Mesendoderm (in vitro differentiated cells): Measurements from ENCODE around the gene FGF3.

Experiments used
- DNase-seq: peaks from one replicate; pipeline ENCODE4 v3.0.0; 2013
- H2AK5ac ChIP-seq: 2 replicates; pipeline ENCODE4 v1.6.1; 2013; ENCODE audit warnings: low read length, inconsistent platforms
- H2BK120ac ChIP-seq: 2 replicates; pipeline ENCODE4 v1.6.1; 2013; ENCODE audit warnings: low read depth, mild to moderate bottlenecking, low read length, moderate library complexity, mixed read lengths
- H2BK15ac ChIP-seq: replicated peaks from 2 replicates; pipeline ENCODE4 v1.6.1; 2013; ENCODE audit warnings: low read depth, mild to moderate bottlenecking, moderate library complexity
- H2BK5ac ChIP-seq: 2 replicates; pipeline ENCODE4 v1.6.1; 2013; ENCODE audit warnings: low read length, inconsistent platforms
- H3K18ac ChIP-seq: 2 replicates; pipeline ENCODE4 v1.6.1; 2013; ENCODE audit warnings: mild to moderate bottlenecking, low read length, mixed read lengths
- H3K23ac ChIP-seq: one replicate; pipeline ENCODE4 v1.6.1; 2013; ENCODE audit warnings: low read length
- H3K27ac ChIP-seq: 2 replicates; pipeline ENCODE4 v1.5.1; 2013; ENCODE audit warnings: low read depth, mild to moderate bottlenecking, inconsistent platforms, low read length, moderate library complexity
- H3K27me3 ChIP-seq: 2 replicates; pipeline ENCODE4 v1.6.1; 2013; ENCODE audit warnings: low read length, control low read depth, mild to moderate bottlenecking, inconsistent platforms; ENCODE audit not compliant: insufficient read depth, poor library complexity
- H3K36me3 ChIP-seq: 2 replicates; pipeline ENCODE4 v1.6.1; 2013; ENCODE audit warnings: low read length, inconsistent platforms; ENCODE audit not compliant: control insufficient read depth, insufficient read depth
- H3K4ac ChIP-seq: one replicate; pipeline ENCODE4 v1.6.1; 2013; ENCODE audit warnings: low read depth, mild to moderate bottlenecking, low read length, moderate library complexity
- H3K4me1 ChIP-seq: 2 replicates; pipeline ENCODE4 v1.6.1; 2013; ENCODE audit warnings: low read depth, low read length, inconsistent platforms; ENCODE audit not compliant: control insufficient read depth
- H3K4me2 ChIP-seq: 2 replicates; pipeline ENCODE4 v1.6.1; 2013; ENCODE audit warnings: low read length
- H3K4me3 ChIP-seq: 2 replicates; pipeline ENCODE4 v1.5.1; 2013; ENCODE audit warnings: mild to moderate bottlenecking, low read length
- H3K56ac ChIP-seq: one replicate; pipeline ENCODE4 v1.6.1; 2013; ENCODE audit warnings: low read length
- H3K79me1 ChIP-seq: 2 replicates; pipeline ENCODE4 v1.6.1; 2013; ENCODE audit warnings: low read length, inconsistent platforms
- H3K79me2 ChIP-seq: 2 replicates; pipeline ENCODE4 v1.6.1; 2013; ENCODE audit warnings: mild to moderate bottlenecking, low read length; ENCODE audit not compliant: control insufficient read depth, insufficient read depth
- H3K9ac ChIP-seq: 2 replicates; pipeline ENCODE4 v1.6.1; 2013; ENCODE audit warnings: low read length, inconsistent platforms
- H4K5ac ChIP-seq: one replicate; pipeline ENCODE4 v1.6.1; 2013; ENCODE audit warnings: low read length
- H4K8ac ChIP-seq: one replicate; pipeline ENCODE4 v1.6.1; 2013; ENCODE audit warnings: low read depth, mild to moderate bottlenecking, control low read depth, low read length, moderate library complexity
- WGBS: extraction: QIAGEN DNeasy Blood & Tissue Kit; methylation state at CpG from one replicate; pipeline ENCODE4 v1.1.7; 2013; ENCODE audit warnings: low lambda C conversion rate, missing lambda C conversion rate; ENCODE audit not compliant: insufficient coverage; ENCODE audit errors: extremely low coverage; 5-methylcytosine and 5-hydroxymethylcytosine counted together

FGF3 gene

DNA sequence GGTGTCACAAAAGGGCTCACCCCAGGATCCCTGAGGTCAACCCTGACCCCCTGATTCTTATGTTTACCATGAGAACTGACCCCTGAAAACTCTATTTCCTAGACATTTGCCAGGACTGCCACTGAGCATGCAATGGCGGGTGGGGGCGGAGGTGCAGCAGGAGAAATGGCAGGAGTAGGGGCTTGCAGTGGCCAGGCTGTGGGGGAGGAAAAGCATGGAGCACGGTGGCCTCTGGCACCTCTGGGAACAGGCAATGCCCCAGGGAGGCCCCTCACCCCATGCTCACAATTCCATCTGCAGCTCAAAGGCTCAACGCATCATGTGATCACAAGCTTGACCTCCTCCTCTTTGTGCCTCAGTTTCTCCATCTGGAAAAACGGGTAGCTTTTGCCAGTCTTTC is 46.5 kb upstream of the FGF3 start:
- Histone ChIP-seq H3K4me2 (no peak overlapping the region), H4K5ac (no peak overlapping the region), H3K4me3 (no peak overlapping the region), H3K9ac (no peak overlapping the region), H3K79me1 (no peaks in the 10 kb centered on the region), H3K27ac (no peak overlapping the region), H3K4me1 (no peaks in the 10 kb centered on the region), H3K56ac (no peak overlapping the region), H2BK15ac (no peak overlapping the region), H2BK5ac (no peak overlapping the region), H3K23ac (no peak overlapping the region), H3K27me3 (no peaks in the 10 kb centered on the region), H3K36me3 (no peaks in the 10 kb centered on the region), H2BK120ac (no peak overlapping the region), H3K4ac (no peak overlapping the region), H3K18ac (no peak overlapping the region), H2AK5ac (no peak overlapping the region), H3K79me2 (no peaks in the 10 kb centered on the region), H4K8ac (no peak overlapping the region)
- no CpG with 5 or more reads among the region's 5 CpGs for WGBS
- DNase-seq, result no peak

DNA sequence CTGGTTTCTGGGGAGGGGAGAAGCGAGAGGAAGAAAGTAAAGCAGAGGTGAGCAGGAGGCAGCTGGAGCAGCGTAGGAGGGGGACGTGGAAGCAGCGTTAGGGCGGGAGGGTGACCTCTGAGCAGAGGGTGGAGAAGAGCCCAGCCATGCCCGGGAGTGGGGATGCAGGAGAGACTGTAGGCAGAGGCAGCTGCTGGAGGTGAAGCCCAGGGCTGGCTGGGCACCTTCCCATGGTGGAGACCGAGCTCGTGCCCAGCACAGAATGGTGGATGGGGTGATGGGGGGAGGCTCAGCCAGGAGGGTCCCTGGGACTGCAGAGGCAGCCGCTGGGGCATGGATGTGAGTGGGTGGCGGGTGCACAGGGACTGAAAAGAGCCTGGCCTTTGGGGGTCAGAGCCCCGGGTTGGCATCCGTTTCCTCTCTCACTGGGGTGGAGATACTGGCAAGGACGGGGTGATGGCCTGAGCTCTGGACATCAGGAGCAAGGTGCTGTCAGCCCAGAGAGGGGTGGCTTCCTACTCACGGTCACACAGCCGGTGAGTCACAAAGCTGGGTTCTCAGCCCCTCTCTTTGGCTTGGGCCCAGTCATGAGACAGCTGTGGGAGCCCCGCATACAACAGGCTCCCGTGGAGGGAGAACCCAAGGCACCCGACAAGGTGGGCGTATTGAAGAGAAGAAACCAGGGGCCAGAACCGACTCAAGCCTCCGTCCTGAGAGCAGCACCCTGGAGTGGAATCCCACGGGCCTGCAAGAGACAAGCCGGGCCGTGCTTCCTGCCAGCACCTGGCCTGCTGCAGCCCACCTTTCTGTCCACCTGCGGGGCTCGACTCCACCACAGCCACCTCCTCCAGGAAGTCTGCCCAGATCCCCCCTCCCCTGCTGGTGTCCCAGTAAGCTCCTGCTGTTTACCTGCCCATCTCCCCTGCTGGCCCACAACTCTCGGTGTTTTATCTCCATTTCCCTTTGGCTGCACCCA is 45.8 kb upstream of the FGF3 start:
- no peaks in the 10 kb centered on the region for H3K27me3 ChIP-seq
- H3K4ac ChIP-seq, result no peak overlapping the region
- H3K9ac ChIP-seq, result no peak overlapping the region
- H2BK120ac ChIP-seq, result no peak overlapping the region
- H2AK5ac ChIP-seq, result no peak overlapping the region
- H3K36me3 ChIP-seq, result no peaks in the 10 kb centered on the region
- no peak overlapping the region for H3K4me2 ChIP-seq
- no peak overlapping the region for H3K23ac ChIP-seq
- no peaks in the 10 kb centered on the region for H3K79me1 ChIP-seq
- H2BK5ac ChIP-seq, result no peak overlapping the region
- H3K4me3 ChIP-seq, result no peak overlapping the region
- H3K18ac ChIP-seq, result no peak overlapping the region
- no peaks in the 10 kb centered on the region for H3K79me2 ChIP-seq
- no peak for DNase-seq
- H3K27ac ChIP-seq, result no peak overlapping the region
- H4K8ac ChIP-seq, result no peak overlapping the region
- no peak overlapping the region for H3K56ac ChIP-seq
- H2BK15ac ChIP-seq, result no peak overlapping the region
- no CpG with 5 or more reads among the region's 27 CpGs for WGBS
- H4K5ac ChIP-seq, result no peak overlapping the region
- no peaks in the 10 kb centered on the region for H3K4me1 ChIP-seq

DNA sequence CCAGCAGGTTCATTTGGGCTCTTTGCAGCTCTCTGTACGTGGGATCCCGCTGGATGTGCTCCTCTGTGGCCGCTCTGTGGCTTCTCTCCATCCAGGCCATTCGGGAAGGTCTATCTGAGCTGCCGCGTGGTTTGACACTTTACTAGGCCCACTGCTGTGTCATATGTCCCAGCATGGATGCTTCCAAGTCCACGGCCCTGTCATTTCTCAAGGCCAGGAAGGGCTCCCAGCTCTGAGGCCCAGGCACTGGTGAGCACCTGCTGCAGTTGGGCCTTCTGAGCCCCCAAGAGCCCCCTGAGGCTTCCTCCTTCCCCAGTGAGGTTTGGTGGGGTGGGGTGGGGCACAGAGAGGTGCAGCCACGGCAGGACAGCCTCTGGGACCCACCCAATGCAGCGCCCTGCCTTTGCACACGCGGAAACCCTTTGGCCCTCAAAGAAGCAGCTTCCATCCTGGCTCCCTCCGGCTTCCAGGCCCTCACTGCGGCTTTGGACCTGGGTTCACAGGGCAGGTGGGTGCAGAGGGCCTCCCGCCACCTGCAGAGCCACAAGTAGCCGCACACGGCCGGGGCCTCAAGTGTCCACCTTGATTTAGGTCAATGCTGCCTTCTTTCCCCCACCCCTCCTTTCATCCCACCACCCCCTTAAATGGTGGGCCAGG is 44.5 kb upstream of the FGF3 start:
- Histone ChIP-seq H2BK5ac (no peak overlapping the region), H2BK15ac (no peak overlapping the region), H2BK120ac (no peak overlapping the region), H3K27me3 (no peaks in the 10 kb centered on the region), H3K9ac (no peak overlapping the region), H3K4ac (no peak overlapping the region), H3K79me2 (no peaks in the 10 kb centered on the region), H3K4me2 (no peak overlapping the region), H4K5ac (no peak overlapping the region), H3K56ac (no peak overlapping the region), H3K18ac (no peak overlapping the region), H3K36me3 (no peaks in the 10 kb centered on the region), H3K4me1 (no peaks in the 10 kb centered on the region), H3K4me3 (no peak overlapping the region), H4K8ac (no peak overlapping the region), H3K79me1 (no peaks in the 10 kb centered on the region), H3K23ac (no peak overlapping the region), H3K27ac (no peak overlapping the region), H2AK5ac (no peak overlapping the region)
- no CpG with 5 or more reads among the region's 17 CpGs for WGBS
- DNase-seq, result no peak

DNA sequence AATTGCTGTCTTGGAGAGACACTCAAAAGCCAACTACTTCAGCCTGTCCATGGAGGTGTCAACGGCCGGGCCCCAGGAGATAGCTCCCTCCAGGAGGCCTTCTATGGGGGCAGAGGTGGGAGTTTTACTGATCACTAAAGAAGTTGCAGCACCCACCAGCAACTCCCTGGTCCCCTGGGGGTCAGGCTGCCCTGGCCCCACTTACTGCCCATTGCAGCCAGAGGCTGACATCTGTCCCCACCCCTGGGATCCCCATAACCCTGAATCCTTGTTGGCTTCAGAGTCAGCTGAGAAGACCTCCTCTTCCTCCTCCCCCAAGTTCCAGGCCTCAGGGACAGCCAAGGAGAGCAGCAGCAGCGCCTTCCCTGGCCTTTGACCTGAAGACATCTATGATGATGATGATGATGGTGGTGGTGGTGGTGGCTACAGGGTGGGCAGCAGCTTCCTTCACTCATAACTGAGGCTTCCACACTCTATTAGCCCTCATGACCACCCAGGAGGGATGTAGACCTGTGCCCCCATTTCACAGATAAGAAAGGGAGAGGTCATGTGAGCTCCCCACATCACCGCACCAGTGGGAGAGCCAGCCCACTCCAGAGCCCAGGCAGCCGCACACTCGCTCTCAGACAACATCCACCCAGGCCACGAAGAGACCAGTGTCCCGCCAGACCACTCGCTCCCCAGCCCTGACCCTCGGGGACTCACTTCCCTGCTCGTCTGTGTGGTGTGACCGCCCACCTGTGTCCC is 43.8 kb upstream of the FGF3 start:
- no peak overlapping the region for H3K4me3 ChIP-seq
- no peak for DNase-seq
- no peak overlapping the region for H3K56ac ChIP-seq
- no peak overlapping the region for H3K4me2 ChIP-seq
- H2AK5ac ChIP-seq, result no peak overlapping the region
- no peak overlapping the region for H3K9ac ChIP-seq
- no peaks in the 10 kb centered on the region for H3K27me3 ChIP-seq
- H3K4ac ChIP-seq, result no peak overlapping the region
- no peak overlapping the region for H2BK120ac ChIP-seq
- no peak overlapping the region for H3K18ac ChIP-seq
- no peak overlapping the region for H3K27ac ChIP-seq
- no peak overlapping the region for H2BK15ac ChIP-seq
- H3K79me1 ChIP-seq, result no peaks in the 10 kb centered on the region
- no peaks in the 10 kb centered on the region for H3K79me2 ChIP-seq
- no peak overlapping the region for H2BK5ac ChIP-seq
- no peaks in the 10 kb centered on the region for H3K36me3 ChIP-seq
- H3K4me1 ChIP-seq, result no peaks in the 10 kb centered on the region
- no peak overlapping the region for H4K8ac ChIP-seq
- WGBS, result no CpG with 5 or more reads among the region's 12 CpGs
- no peak overlapping the region for H4K5ac ChIP-seq
- no peak overlapping the region for H3K23ac ChIP-seq

DNA sequence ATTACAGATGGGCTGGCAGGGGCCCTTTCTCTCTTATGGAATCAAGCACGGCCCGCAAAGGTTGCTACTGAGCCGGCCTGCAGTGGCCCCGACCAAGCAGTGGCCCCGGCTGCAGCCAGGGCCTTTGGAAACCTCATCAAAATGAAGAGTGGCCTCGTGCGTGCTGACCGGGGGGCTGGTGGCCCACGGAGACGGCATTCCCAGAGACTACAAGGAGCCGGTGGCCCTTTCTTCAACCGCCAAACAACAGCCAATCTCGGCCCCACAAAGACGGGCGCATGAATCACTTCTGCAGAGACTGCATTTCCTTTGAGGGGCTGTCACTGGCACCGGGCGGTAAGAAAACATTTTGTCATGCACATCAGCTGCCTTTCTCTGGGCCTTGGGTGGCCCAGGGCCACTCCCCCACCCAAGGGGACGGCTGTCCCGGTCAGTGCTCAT is 43.1 kb upstream of the FGF3 start:
- Histone ChIP-seq H2BK15ac (no peak overlapping the region), H2BK120ac (no peak overlapping the region), H3K36me3 (no peaks in the 10 kb centered on the region), H3K4ac (no peak overlapping the region), H4K5ac (no peak overlapping the region), H3K4me3 (no peak overlapping the region), H3K4me1 (no peaks in the 10 kb centered on the region), H2BK5ac (no peak overlapping the region), H3K9ac (no peak overlapping the region), H3K27ac (no peak overlapping the region), H2AK5ac (no peak overlapping the region), H4K8ac (no peak overlapping the region), H3K79me1 (no peaks in the 10 kb centered on the region), H3K23ac (no peak overlapping the region), H3K79me2 (no peaks in the 10 kb centered on the region), H3K18ac (no peak overlapping the region), H3K4me2 (no peak overlapping the region), H3K27me3 (no peaks in the 10 kb centered on the region), H3K56ac (no peak overlapping the region)
- no CpG with 5 or more reads among the region's 19 CpGs for WGBS
- DNase-seq, result no peak
